Superior temporal gyrus (tissue), 1 donor: ENCODE data around the gene PLEKHA3.
"Not testable (repeated sequence)": the region's sequence is repeated elsewhere in the genome, so short reads cannot be mapped to it uniquely, and the experiment has no call there.

Experiments used
- DNase-seq: peaks from one replicate; pipeline ENCODE4 v3.0.0-alpha.2; 2016; ENCODE audit errors: extremely low spot score

Gene PLEKHA3

DNA sequence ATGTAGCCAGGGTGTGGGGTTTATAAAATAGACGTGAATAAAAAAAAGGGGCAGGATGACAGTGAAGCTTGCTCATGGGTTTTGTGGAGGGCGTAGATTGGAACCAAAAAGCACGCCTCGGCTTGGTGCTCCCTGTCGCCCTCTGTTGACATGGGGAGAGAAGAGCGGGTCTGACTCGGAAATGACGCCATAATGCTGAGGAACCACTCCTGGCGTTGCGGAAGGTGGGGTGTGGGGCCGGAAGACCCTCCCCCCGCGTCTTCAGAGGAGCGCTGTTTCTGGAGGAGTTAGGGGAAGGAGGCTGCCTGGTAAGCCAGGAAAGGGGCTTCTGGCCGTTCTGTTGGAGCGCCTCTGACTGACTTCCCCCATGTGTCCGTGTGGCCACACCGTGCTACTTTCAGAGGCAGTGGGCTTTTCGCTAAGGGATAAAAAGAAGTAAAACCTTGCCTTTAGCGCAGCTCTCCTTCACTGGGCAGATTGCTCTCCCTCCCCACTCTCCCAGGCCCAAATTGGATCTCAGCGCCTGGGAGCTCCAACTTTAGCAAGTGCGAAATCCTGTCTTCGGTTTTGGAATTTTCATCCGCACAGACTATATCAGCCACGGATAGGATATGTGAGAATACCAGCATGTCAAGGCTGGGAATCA, 42.8 kb downstream of the PLEKHA3 start:
- DNase-seq: peak; percentile 83

- DNase-seq: peak; percentile 15
Measured at GRCh38 chr2:178523596-178524134, 43.4 kb downstream of the PLEKHA3 start.

DNA sequence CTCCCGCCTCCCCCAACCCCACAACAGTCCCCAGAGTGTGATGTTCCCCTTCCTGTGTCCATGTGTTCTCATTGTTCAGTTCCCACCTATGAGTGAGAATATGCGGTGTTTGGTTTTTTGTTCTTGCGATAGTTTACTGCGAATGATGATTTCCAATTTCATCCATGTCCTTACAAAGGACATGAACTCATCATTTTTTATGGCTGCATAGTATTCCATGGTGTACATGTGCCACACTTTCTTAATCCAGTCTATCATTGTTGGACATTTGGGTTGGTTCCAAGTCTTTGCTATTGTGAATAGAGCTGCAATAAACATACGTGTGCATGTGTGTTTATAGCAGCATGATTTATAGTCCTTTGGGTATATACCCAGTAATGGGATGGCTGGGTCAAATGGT, 44.8 kb downstream of the PLEKHA3 start:
- not testable (repeated sequence) for DNase-seq

DNA sequence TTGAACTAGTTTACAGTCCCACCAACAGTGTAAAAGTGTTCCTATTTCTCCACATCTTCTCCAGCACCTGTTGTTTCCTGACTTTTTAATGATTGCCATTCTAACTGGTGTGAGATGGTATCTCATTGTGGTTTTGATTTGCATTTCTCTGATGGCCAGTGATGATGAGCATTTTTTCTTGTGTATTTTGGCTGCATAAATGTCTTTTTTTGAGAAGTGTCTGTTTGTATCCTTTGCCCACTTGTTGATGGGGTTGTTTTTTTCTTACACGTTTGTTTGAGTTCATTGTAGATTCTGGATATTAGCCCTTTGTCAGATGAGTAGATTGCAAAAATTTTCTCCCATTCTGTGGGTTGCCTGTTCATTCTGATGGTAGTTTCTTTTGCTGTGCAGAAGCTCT, 45.2 kb downstream of the PLEKHA3 start:
- DNase-seq: not testable (repeated sequence)

- DNase-seq: no peak
Measured at GRCh38 chr2:178526256-178526655, 46.0 kb downstream of the PLEKHA3 start.

DNA sequence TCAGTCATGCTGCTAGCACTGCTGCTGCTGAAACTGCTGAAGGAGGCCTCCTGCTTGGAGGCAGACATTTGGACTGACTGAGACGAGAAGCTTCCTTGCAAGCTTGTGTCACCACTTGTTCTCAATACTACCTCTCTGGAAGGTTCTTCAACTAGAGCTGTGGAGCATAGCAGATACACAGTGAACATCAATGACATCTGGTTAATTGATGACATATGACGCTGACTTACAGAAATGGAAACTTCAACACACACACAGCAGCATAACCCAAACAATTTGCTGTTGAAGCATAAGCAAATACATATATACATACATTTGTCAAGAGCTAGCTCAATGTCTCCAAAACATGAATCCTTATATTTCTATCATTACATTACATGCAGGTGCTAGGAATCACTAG, 47.3 kb downstream of the PLEKHA3 start:
- DNase-seq: no peak

DNA sequence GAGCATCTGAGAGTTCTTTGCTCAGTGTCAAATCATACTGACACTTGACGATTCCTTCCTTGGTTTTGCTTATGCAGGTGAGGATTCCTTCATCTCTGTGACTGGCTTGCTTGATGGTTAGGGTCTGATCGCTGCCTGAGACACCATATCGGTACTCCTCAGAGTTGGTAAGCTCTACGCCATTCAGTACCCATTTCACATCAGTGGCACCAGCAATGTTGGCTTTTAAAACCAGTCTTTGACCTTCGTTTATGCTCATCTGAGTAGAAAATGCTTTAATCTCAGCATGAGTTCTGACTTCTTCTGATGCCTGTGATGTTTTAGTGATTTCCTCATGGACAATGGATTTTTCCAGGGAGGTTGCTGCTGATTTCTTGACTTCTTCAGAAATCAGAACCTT, 48.4 kb downstream of the PLEKHA3 start:
- DNase-seq: no peak

DNA sequence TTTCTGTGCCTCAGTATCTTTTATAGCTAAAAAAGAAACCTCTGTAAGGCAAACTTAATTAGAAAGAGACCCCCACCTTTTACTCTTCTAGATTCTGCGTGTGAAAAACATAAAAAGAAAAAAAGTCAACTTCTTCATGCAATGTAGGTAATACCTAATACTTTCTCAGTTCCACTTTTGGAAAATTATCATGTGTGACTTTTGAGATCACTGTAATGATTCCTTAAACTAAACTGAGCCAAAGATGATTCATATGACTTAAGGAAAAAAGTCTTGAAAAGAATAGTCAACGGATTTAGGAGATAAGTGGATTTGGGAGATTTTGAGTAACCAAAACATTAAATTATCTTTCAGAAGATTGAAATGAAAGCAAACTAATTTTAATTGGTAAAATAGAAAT, 48.9 kb downstream of the PLEKHA3 start:
- DNase-seq: no peak

GRCh38 chr2:178530131-178530530, 49.9 kb downstream of the PLEKHA3 start:
- DNase-seq: no peak

DNA sequence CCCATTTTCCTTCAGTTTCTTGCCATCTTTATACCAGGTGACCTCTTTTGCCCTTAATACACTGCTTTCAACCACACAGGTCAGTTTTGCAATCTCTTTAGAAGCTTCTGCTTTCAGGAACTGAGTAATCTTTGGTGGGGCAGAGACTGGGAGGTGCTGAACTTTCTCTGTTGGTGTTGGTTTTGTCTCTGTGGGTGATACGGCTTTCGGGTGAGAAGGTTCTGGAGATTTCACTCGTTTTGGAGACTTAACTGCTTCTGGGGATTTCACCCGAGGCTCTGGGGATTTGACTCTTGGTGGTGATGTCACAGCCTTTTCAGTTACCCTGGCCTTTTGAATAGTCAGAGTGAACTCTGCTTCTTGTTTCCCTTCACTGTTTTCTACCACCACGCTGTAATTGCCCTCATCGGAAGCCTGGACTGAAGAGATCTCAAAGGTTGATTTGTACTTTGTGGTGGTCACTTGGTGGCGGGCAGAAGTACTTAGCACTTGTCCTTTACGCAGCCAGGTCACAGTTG, 50.4 kb downstream of the PLEKHA3 start:
- DNase-seq: no peak

GRCh38 chr2:178531168-178531567, 50.9 kb downstream of the PLEKHA3 start:
- DNase-seq: no peak

- no peak for DNase-seq
Measured at GRCh38 chr2:178536037-178536436, 55.8 kb downstream of the PLEKHA3 start.

GRCh38 chr2:178542161-178542560, 61.9 kb downstream of the PLEKHA3 start:
- DNase-seq: no peak

GRCh38 chr2:178542569-178542968, 62.3 kb downstream of the PLEKHA3 start:
- no peak for DNase-seq

GRCh38 chr2:178550352-178550751, 70.1 kb downstream of the PLEKHA3 start:
- DNase-seq: no peak

DNA sequence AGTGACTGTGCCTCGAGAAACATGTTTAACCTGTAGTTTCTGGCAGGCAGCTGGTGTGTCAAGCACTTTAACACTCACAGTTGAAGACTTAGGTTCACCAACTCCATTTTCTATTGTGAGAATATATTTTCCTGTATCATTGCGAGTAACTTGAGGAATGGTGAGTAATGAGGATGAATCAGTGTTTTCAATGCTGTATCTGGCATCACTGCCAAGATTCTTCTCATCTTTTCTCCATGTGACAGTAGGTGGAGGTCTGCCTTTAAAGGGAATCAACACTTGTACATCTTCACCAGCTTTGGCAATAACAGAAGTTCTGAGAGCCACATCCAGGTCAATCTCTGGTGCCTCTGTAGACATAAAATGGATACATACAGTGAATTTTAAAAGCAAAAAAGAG, 72.8 kb downstream of the PLEKHA3 start:
- DNase-seq: peak; percentile 34
